ENCODE measurements around the gene ACAP1. TPM values are rescaled to one million over a fixed set of nuclear protein-coding genes. Genes with fewer than 3 reads are reported as not detected.
"Not testable (repeated sequence)": the region's sequence is repeated elsewhere in the genome, so short reads cannot be mapped to it uniquely, and the experiment has no call there.

ACAP1 gene
- total RNA-seq, 1 experiment from 2014 or later = 1.6 TPM

- Histone ChIP-seq H3K4me1 (0 out of 2 replicates have a peak, but pooled peaks cover 4% of the 10 kb centered on the region), H3K36me3 (ENCODE audit: control insufficient read depth, insufficient read depth, low read length) (no peaks in the 10 kb centered on the region), H3K27me3 (replicated peaks; ENCODE audit: control insufficient read depth, insufficient read depth, low read length) (no peaks in the 10 kb centered on the region), H3K4me3 (ENCODE audit: low read depth, low read length) (no peak overlapping the region), H3K9me3 (no peaks in the 10 kb centered on the region)
- CTCF ChIA-PET = interaction anchor here (0.7 kb wide), 1 partner anchor 21 kb away, joined by 3 read pairs; no protein-coding TSS in a partner anchor
- TF ChIP-seq CTCF (IDR thresholded peaks at IDR 0.05; ENCODE audit: insufficient read depth in 1 of 2, low read depth in 1 of 2, low read length in 1 of 2, severe bottlenecking in 1 of 2, unreplicated experiment in 1 of 2) = no peak
- no peaks in the 10 kb centered on the region for H3K4me1 Mint-ChIP-seq (ENCODE audit: low read depth, unreplicated experiment)
- no TSS peak for BruUV-seq (replicated peaks)
- no peak for DNase-seq
- POLR2A ChIA-PET = no interaction called here
- H3K4me3 Mint-ChIP-seq (ENCODE audit: unreplicated experiment) = no peak overlapping the region
- intact Hi-C loops (cut with micrococcal nuclease; ENCODE audit: unreplicated experiment) = no loop called here
- H3K27me3 Mint-ChIP-seq (ENCODE audit: insufficient read depth, unreplicated experiment) = no peaks in the 10 kb centered on the region
- peaks cover 2% of the 10 kb centered on the region for H3K36me3 Mint-ChIP-seq (ENCODE audit: insufficient read depth, unreplicated experiment)
- H3K27ac Mint-ChIP-seq (ENCODE audit: unreplicated experiment) = no peak overlapping the region
- H3K9me3 Mint-ChIP-seq (ENCODE audit: unreplicated experiment) = no peaks in the 10 kb centered on the region
These were observed 1.3 kb upstream of the ACAP1 start for GRCh38 chr17:7334938-7335538.

GRCh38 chr17:7335765-7336164, 564 bp upstream of the ACAP1 start:
- CTCF ChIA-PET; H3K9me3 Mint-ChIP-seq (ENCODE audit: unreplicated experiment); POLR2A ChIA-PET; H3K36me3 ChIP-seq (ENCODE audit: control insufficient read depth, insufficient read depth, low read length); intact Hi-C loops (cut with micrococcal nuclease; ENCODE audit: unreplicated experiment); DNase-seq; H3K4me3 Mint-ChIP-seq (ENCODE audit: unreplicated experiment); H3K4me1 ChIP-seq; H3K27me3 ChIP-seq (replicated peaks; ENCODE audit: control insufficient read depth, insufficient read depth, low read length); H3K4me1 Mint-ChIP-seq (ENCODE audit: low read depth, unreplicated experiment); BruUV-seq (replicated peaks); H3K36me3 Mint-ChIP-seq (ENCODE audit: insufficient read depth, unreplicated experiment); H3K9me3 ChIP-seq; H3K4me3 ChIP-seq (ENCODE audit: low read depth, low read length); H3K27ac Mint-ChIP-seq (ENCODE audit: unreplicated experiment); H3K27me3 Mint-ChIP-seq (ENCODE audit: insufficient read depth, unreplicated experiment): not testable (repeated sequence)

GRCh38 chr17:7337600-7337999, 1.3 kb downstream of the ACAP1 start:
- DNase-seq; H3K27me3 Mint-ChIP-seq (ENCODE audit: insufficient read depth, unreplicated experiment); POLR2A ChIA-PET; H3K4me3 Mint-ChIP-seq (ENCODE audit: unreplicated experiment); H3K4me1 ChIP-seq; H3K4me1 Mint-ChIP-seq (ENCODE audit: low read depth, unreplicated experiment); CTCF ChIA-PET; H3K27ac Mint-ChIP-seq (ENCODE audit: unreplicated experiment); H3K9me3 ChIP-seq; BruUV-seq (replicated peaks); H3K27me3 ChIP-seq (replicated peaks; ENCODE audit: control insufficient read depth, insufficient read depth, low read length); intact Hi-C loops (cut with micrococcal nuclease; ENCODE audit: unreplicated experiment); H3K4me3 ChIP-seq (ENCODE audit: low read depth, low read length); H3K36me3 ChIP-seq (ENCODE audit: control insufficient read depth, insufficient read depth, low read length); H3K9me3 Mint-ChIP-seq (ENCODE audit: unreplicated experiment): not testable (repeated sequence)
- H3K36me3 Mint-ChIP-seq (ENCODE audit: insufficient read depth, unreplicated experiment) = peaks cover 11% of the 10 kb centered on the region

- Mint-ChIP-seq H3K4me3 (ENCODE audit: unreplicated experiment) (no peak overlapping the region), H3K27me3 (ENCODE audit: insufficient read depth, unreplicated experiment) (peaks cover 3% of the 10 kb centered on the region), H3K27ac (ENCODE audit: unreplicated experiment) (no peak overlapping the region), H3K4me1 (ENCODE audit: low read depth, unreplicated experiment) (peaks cover 6% of the 10 kb centered on the region), H3K36me3 (ENCODE audit: insufficient read depth, unreplicated experiment) (peaks cover 11% of the 10 kb centered on the region), H3K9me3 (ENCODE audit: unreplicated experiment) (no peaks in the 10 kb centered on the region)
- no peaks in the 10 kb centered on the region for H3K9me3 ChIP-seq
- no peaks in the 10 kb centered on the region for H3K4me1 ChIP-seq
- intact Hi-C loops (cut with micrococcal nuclease; ENCODE audit: unreplicated experiment) = no loop called here
- no TSS peak for BruUV-seq (replicated peaks)
- ChIA-PET CTCF (no interaction called here), POLR2A (no interaction called here)
- H3K36me3 ChIP-seq (ENCODE audit: control insufficient read depth, insufficient read depth, low read length) = no peaks in the 10 kb centered on the region
- no peaks in the 10 kb centered on the region for H3K27me3 ChIP-seq (replicated peaks; ENCODE audit: control insufficient read depth, insufficient read depth, low read length)
- no peak for TF ChIP-seq CTCF (IDR thresholded peaks at IDR 0.05; ENCODE audit: insufficient read depth in 1 of 2, low read depth in 1 of 2, low read length in 1 of 2, severe bottlenecking in 1 of 2, unreplicated experiment in 1 of 2)
- H3K4me3 ChIP-seq (ENCODE audit: low read depth, low read length) = no peak overlapping the region
- no peak for DNase-seq
These were observed 3.9 kb downstream of the ACAP1 start for GRCh38 chr17:7340179-7340578.

Measured in Caco-2 (cell line).